CD4-positive, alpha-beta T cell (primary cell): ENCODE data around the gene PPP2R2C. TPM values are rescaled to one million over a fixed set of nuclear protein-coding genes. Genes with fewer than 3 reads are reported as not detected.

Experiments
- ATAC-seq: fragments of 200-7000 bp; cut with Tn5 transposase; one replicate; pipeline ENCODE4 v1.10.0; 2022; ENCODE audit warnings: mild to moderate bottlenecking; ENCODE audit not compliant: poor library complexity
- CTCF ChIA-PET: fragments of 350-600 bp; sonication (Branson Sonifier 250); formaldehyde crosslinking; loops from one replicate; lab custom pipeline; 2021; ENCODE audit warnings: antibody characterized with exemption, inconsistent platforms; lab: Charles Lee
- POLR2A ChIA-PET: fragments of 350-600 bp; sonication (Branson Sonifier 250); formaldehyde crosslinking; loops from one replicate; lab custom pipeline; 2021; ENCODE audit warnings: antibody characterized with exemption, inconsistent platforms; lab: Charles Lee
- DNase-seq, 14 experiments: peaks; one replicate each; pipeline ENCODE4 v3.0.0-alpha.2; 2013 to 2020; ENCODE audit warnings: mixed read lengths in 2 of 14
- H3K27ac ChIP-seq, 2 donors: one replicate each; pipeline versions ENCODE4 v1.5.1 to v1.7.0; 2013; ENCODE audit warnings: low read length in 2 of 2, low read depth in 1 of 2, mild to moderate bottlenecking in 1 of 2
- H3K27me3 ChIP-seq, 2 experiments: 1 replicate in 1 of 2; 2 replicates in 1 of 2; pipeline versions ENCODE4 v1.6.1 to v1.7.0; 2013; ENCODE audit warnings: low read length in 2 of 2, control low read depth in 1 of 2, mild to moderate bottlenecking in 1 of 2, moderate library complexity in 1 of 2; ENCODE audit not compliant: insufficient read depth in 2 of 2, control insufficient read depth in 1 of 2
- H3K36me3 ChIP-seq: one replicate; pipeline ENCODE4 v1.6.1; 2013; ENCODE audit warnings: low read length, control low read depth; ENCODE audit not compliant: insufficient read depth
- H3K4me1 ChIP-seq: one replicate; pipeline ENCODE4 v1.6.1; 2013; ENCODE audit warnings: low read length, control low read depth; ENCODE audit not compliant: insufficient read depth
- H3K4me3 ChIP-seq: one replicate; pipeline ENCODE4 v1.5.1; 2013; ENCODE audit warnings: mild to moderate bottlenecking, low read length, moderate library complexity
- H3K9me3 ChIP-seq, 2 experiments: 1 replicate in 1 of 2; 2 replicates in 1 of 2; pipeline versions ENCODE4 v1.6.1 to v1.7.0; 2013; ENCODE audit warnings: low read length in 2 of 2, mild to moderate bottlenecking in 2 of 2, control low read depth in 1 of 2, moderate library complexity in 1 of 2; ENCODE audit not compliant: control insufficient read depth in 1 of 2, insufficient read depth in 1 of 2
- H3K27ac Mint-ChIP-seq: one replicate; pipeline ENCODE4 v1.8.0; 2020; ENCODE audit warnings: mixed read lengths
- H3K27me3 Mint-ChIP-seq: one replicate; pipeline ENCODE4 v1.8.0; 2021; ENCODE audit warnings: mixed read lengths
- H3K36me3 Mint-ChIP-seq: one replicate; pipeline ENCODE4 v1.8.0; 2021; ENCODE audit warnings: low read depth, mixed read lengths
- H3K4me1 Mint-ChIP-seq: one replicate; pipeline ENCODE4 v1.8.0; 2021; ENCODE audit warnings: low read depth, mixed read lengths
- H3K4me3 Mint-ChIP-seq: one replicate; pipeline ENCODE4 v1.8.0; 2020; ENCODE audit warnings: mild to moderate bottlenecking, mixed read lengths
- H3K9me3 Mint-ChIP-seq: one replicate; pipeline ENCODE4 v1.8.0; 2020; ENCODE audit warnings: mixed read lengths
- intact Hi-C, 2 experiments: fragments of 100-400 bp; cut with DNase I in 1 of 2; cut with micrococcal nuclease in 1 of 2; formaldehyde crosslinking; loops; one replicate each; pipeline versions ENCODE4 v1.15.1 to v1.9.0; 2023 to 2025; cut with DNase I, micrococcal nuclease
- total RNA-seq, 174 experiments: library from RNA in 2 of 174; stranded (reverse) in 2 of 174; gene quantifications; one replicate each; pipeline ENCODE4 v1.2.3 and lab custom pipeline; 2021 to 2026
- TF ChIP-seq, protein P1 (sequence below): fragments of 200-600 bp; IDR thresholded peaks from one replicate; pipeline ENCODE4 v1.8.0; 2022; ENCODE audit warnings: antibody characterized with exemption, mild to moderate bottlenecking

PPP2R2C gene
- total RNA-seq, 2 experiments from 2014 or later = not detected

DNA sequence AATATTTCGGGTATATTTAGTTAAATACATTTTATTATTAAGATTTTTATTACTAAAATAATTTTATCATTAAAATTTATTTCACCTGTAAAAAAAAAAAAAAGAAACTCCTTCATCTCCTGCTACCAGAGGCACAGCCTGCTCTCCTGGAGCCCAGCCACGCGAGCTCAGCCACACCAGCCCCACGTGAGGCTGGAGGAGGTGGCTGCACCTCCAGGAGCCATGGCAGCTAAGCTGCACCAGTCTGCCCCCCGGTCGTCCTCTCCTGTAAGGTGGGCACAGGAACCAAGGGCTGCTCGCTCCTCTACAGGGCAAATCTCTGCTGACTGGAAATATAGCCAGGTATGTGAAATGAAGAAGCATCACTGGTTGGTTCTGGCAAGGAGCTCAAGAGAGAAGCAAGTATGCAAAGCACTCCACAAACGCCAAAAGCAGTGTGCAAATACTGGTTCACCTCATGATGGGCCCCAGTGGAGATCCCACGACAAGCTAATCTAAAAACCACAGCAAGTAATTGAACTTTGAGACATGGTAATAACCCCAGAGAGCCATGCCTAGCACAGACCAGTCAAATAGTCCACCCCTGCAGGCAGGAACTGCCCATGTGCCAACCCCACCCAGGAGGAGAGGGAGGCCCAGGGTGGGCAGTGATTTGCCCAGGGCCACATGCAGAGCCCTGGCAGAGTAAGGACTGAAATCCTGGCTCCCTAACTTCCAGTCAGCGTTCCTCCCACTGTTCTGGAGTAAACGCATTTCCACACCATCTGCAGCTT lies 112.7 kb downstream of the PPP2R2C start:
- no peaks in the 10 kb centered on the region for H3K4me1 ChIP-seq
- no peaks in the 10 kb centered on the region for H3K36me3 Mint-ChIP-seq
- H3K27me3 ChIP-seq = peaks cover 0 to 3% of the 10 kb centered on the region in 2 experiments
- TF ChIP-seq, protein P1, sequence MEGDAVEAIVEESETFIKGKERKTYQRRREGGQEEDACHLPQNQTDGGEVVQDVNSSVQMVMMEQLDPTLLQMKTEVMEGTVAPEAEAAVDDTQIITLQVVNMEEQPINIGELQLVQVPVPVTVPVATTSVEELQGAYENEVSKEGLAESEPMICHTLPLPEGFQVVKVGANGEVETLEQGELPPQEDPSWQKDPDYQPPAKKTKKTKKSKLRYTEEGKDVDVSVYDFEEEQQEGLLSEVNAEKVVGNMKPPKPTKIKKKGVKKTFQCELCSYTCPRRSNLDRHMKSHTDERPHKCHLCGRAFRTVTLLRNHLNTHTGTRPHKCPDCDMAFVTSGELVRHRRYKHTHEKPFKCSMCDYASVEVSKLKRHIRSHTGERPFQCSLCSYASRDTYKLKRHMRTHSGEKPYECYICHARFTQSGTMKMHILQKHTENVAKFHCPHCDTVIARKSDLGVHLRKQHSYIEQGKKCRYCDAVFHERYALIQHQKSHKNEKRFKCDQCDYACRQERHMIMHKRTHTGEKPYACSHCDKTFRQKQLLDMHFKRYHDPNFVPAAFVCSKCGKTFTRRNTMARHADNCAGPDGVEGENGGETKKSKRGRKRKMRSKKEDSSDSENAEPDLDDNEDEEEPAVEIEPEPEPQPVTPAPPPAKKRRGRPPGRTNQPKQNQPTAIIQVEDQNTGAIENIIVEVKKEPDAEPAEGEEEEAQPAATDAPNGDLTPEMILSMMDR = no peak
- no peak overlapping the region for H3K27ac Mint-ChIP-seq
- no peak overlapping the region for H3K4me3 Mint-ChIP-seq
- peaks cover 0 to 23% of the 10 kb centered on the region in 2 experiments for H3K9me3 ChIP-seq
- H3K4me1 Mint-ChIP-seq = no peaks in the 10 kb centered on the region
- no peak for ATAC-seq
- ChIA-PET POLR2A (no interaction called here), CTCF (no interaction called here)
- H3K36me3 ChIP-seq = no peaks in the 10 kb centered on the region
- no peak overlapping the region for H3K4me3 ChIP-seq
- intact Hi-C loops = loop anchor here in 1 of 2 experiments (10.0 kb wide), 1 partner anchor 185 kb away; no protein-coding TSS in a partner anchor
- H3K9me3 Mint-ChIP-seq = no peaks in the 10 kb centered on the region
- DNase-seq = no peak
- H3K27ac ChIP-seq = no peak overlapping the region
- H3K27me3 Mint-ChIP-seq = no peaks in the 10 kb centered on the region

DNA sequence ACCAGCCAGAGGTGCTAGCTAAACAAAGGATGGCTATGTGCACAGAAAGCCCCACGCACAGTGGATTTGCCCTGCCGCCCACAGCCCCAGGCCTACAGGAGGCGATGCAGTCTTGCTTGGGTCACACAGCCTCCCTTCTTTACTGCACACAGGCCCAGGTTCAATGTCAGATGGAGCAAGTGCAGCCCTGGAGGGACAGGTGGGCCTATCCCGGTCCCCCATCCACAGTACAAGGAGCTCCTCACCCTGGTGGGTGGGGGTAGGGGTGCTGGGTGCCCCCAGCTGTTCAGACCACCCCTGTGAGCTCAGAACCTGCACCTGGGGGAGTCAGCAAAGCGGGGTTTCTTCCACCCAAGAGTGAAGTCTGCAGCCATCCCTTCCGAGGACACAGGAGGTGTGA lies 114.9 kb downstream of the PPP2R2C start:
- no peak for ATAC-seq
- H3K27ac ChIP-seq = no peak overlapping the region
- CTCF ChIA-PET = no interaction called here
- no peak overlapping the region for H3K4me3 Mint-ChIP-seq
- H3K36me3 ChIP-seq = no peaks in the 10 kb centered on the region
- H3K36me3 Mint-ChIP-seq = no peaks in the 10 kb centered on the region
- POLR2A ChIA-PET = no interaction called here
- H3K9me3 ChIP-seq = peaks cover 0 to 15% of the 10 kb centered on the region in 2 experiments
- no peaks in the 10 kb centered on the region for H3K9me3 Mint-ChIP-seq
- H3K27me3 Mint-ChIP-seq = peaks cover 11% of the 10 kb centered on the region
- DNase-seq = no peak
- intact Hi-C loops = no loop called here
- no peaks in the 10 kb centered on the region for H3K4me1 ChIP-seq
- H3K4me1 Mint-ChIP-seq = no peaks in the 10 kb centered on the region
- no peak overlapping the region for H3K4me3 ChIP-seq
- TF ChIP-seq, protein P1 = no peak
- peaks cover 0 to 3% of the 10 kb centered on the region in 2 experiments for H3K27me3 ChIP-seq
- H3K27ac Mint-ChIP-seq = no peak overlapping the region

DNA sequence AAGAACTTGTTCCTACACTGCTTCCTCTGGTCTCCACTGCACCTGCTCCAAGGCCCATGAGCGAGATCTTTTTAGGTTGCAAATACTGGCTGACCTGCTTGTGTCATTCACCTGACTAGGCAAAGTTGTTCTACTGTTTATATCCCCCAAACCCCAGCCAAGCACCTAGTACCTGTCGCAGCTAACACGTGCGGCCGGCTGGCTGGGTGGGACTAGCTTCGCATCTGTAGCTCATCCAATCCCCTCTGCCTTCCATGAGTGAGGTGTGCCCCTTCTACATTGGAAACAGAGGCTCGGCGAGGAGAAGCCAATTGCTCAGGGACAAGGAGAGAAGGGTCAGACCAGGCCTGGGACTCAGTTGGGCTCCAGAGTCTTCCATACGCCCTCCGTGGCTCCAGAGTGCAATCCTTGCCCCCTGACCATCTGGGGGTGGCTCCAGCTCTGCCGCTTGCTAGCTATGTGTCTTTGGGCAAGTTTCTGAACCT lies 116.3 kb downstream of the PPP2R2C start:
- Histone ChIP-seq H3K9me3 (peaks cover 0 to 15% of the 10 kb centered on the region in 2 experiments), H3K4me1 (no peaks in the 10 kb centered on the region), H3K27me3 (peaks cover 0 to under 1% of the 10 kb centered on the region in 2 experiments), H3K27ac (no peak overlapping the region), H3K4me3 (no peak overlapping the region), H3K36me3 (no peaks in the 10 kb centered on the region)
- DNase-seq (no peak), ATAC-seq (no peak)
- ChIA-PET POLR2A (no interaction called here), CTCF (interaction anchor here (0.8 kb wide), 1 partner anchor 29 kb away, joined by 6 read pairs; no protein-coding TSS in a partner anchor)
- no peak overlapping the region for H3K4me3 Mint-ChIP-seq
- no peaks in the 10 kb centered on the region for H3K4me1 Mint-ChIP-seq
- peaks cover 14% of the 10 kb centered on the region for H3K27me3 Mint-ChIP-seq
- H3K27ac Mint-ChIP-seq = no peak overlapping the region
- intact Hi-C loops = no loop called here
- H3K9me3 Mint-ChIP-seq = no peaks in the 10 kb centered on the region
- TF ChIP-seq, protein P1 = no peak
- H3K36me3 Mint-ChIP-seq = no peaks in the 10 kb centered on the region
